NCI-H526 treated with DMSO at 0.1 percent for 48 hours (cell line): ENCODE results near the gene CHCHD6.
"Not testable (repeated sequence)": the region's sequence is repeated elsewhere in the genome, so short reads cannot be mapped to it uniquely, and the experiment has no call there.

ENCODE experiments used
- DNase-seq: peaks from one replicate; lab custom pipeline; 2025; lab: John Stamatoyannopoulos, UW

CHCHD6 gene

GRCh38 chr3:126766653-126767052 lies 62.6 kb downstream of the CHCHD6 start:
- DNase-seq, result no peak

DNA sequence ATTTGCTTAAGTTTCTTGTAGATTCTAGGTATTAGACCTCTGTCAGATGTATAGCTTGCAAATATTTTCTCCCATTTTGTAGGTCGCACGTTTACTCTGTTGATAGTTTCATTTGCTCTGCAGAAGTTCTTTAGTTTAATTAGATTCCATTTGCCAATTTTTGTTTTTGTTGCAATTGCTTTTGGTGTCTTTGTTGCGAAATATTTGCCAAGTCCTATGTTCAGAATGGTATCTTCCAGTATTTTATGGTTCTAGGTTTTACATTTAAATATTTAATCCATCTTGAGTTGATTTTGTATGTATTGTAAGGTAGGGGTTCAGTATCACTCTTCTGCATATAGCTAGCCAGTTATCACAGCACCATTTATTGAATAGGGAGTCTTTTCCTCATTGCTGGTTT lies 64.9 kb downstream of the CHCHD6 start:
- no peak for DNase-seq

- DNase-seq, result no peak
Measured at GRCh38 chr3:126770096-126770495, 66.1 kb downstream of the CHCHD6 start.

GRCh38 chr3:126773167-126773566 lies 69.1 kb downstream of the CHCHD6 start:
- DNase-seq, result no peak

DNA sequence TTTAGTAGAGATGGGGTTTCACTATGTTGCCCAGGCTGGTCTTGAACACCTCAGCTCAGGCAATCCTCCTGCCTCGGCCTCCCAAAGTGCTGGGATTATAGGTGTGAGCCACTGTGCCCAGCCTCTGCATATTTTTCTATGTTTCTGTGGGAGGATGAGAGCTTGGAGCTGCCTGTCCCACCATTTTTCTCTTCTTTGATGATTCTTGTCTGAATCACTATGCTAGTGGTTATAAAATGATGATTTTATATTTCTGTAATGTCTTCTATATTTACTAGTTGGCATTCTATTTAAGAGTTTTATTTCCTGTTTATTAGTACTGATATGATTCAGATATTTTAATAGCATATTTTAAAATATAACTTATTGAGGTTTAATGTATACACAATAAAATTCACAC lies 69.7 kb downstream of the CHCHD6 start:
- DNase-seq, result no peak

GRCh38 chr3:126777366-126777765 lies 73.3 kb downstream of the CHCHD6 start:
- peak; percentile 8 for DNase-seq

DNA sequence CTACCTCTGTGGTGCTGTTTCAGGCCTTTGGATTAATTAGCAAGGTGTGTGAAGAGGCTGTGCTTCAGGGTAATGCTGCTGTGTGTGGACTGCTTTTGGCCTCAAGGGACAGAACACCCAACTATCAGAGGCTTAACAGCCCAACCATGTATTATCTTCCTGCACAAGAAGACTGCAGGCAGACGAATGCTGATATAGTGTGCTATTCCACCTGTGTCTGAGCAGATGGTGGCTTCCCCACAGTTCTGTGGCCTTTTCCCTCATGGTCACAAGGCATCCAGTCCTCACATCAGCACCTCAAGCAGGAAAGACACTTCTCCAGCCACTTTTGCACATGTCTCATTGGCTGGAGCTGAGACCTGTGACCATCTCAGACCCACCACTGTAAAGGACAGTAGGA lies 76.6 kb downstream of the CHCHD6 start:
- no peak for DNase-seq

- no peak for DNase-seq
Measured at GRCh38 chr3:126781406-126781805, 77.4 kb downstream of the CHCHD6 start.

DNA sequence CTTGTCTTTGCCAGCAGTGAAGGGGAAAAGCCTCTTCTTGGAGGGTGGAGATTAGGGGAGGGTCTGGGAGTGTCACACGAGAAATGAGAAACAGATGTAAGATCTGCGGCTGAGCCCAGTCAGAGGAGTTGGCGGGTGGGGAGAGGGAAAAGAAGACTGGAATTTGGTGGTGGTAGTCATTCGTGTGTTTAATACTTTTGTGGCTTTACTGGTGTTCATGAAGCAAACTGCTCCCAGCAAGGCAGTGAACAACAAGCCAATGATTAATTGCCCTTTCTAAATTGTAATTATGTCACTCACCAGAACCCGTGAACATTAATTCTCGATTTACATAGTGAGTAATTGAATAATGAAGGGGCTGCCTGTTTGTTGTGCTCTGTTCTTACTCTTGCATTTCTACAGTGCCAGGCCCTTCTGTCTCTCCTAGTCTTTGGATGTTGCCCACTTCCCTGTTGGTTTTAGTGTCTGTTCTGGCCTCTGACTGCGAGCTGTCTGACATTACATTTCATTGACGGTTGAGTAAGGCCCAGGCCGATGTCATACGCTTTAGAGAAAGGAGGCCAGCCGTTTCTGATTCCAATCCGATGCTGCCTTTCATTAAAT lies 78.0 kb downstream of the CHCHD6 start:
- DNase-seq, result no peak

GRCh38 chr3:126782536-126782935 lies 78.5 kb downstream of the CHCHD6 start:
- DNase-seq, result no peak

DNA sequence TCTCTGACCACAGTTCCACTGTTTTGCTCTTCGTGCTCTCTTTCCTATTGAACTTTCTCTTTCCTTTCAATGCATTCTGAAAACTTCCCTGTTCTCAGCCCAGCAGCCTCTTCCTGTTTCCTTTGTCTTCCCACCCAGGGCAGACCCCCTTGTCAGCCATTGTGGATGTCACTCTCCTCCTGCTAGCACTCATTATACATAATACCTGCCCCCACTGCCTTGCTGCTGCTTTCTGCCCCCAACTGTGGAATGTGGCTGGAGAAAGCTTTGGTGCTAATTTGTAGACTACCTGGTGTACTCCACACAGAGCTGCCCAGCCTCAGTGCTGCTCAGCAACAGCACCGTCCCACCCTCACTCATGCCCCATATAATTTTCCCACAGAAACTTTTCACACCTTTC lies 80.2 kb downstream of the CHCHD6 start:
- DNase-seq, result no peak

- not testable (repeated sequence) for DNase-seq
Measured at GRCh38 chr3:126791320-126791719, 87.3 kb downstream of the CHCHD6 start.

DNA sequence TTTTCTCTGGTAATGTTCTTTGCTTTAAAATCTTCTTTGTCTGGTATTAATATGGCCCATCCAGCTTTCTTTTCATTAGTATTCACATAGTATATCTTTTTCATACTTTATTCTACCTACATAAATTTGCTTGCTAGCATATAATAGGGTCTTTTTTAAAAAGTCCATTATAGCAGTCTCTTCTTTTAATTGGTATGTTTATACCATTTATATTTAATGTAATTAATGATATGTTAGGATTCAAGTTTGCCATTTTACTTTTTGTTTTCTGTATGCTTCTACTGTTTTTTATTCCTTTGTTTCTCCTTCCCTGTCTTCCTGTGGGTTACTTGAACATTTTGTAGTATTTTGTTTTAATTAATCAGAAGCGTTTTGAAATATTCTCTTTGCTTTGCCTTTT lies 89.0 kb downstream of the CHCHD6 start:
- no peak for DNase-seq

GRCh38 chr3:126797563-126797962 lies 93.5 kb downstream of the CHCHD6 start:
- DNase-seq, result no peak

DNA sequence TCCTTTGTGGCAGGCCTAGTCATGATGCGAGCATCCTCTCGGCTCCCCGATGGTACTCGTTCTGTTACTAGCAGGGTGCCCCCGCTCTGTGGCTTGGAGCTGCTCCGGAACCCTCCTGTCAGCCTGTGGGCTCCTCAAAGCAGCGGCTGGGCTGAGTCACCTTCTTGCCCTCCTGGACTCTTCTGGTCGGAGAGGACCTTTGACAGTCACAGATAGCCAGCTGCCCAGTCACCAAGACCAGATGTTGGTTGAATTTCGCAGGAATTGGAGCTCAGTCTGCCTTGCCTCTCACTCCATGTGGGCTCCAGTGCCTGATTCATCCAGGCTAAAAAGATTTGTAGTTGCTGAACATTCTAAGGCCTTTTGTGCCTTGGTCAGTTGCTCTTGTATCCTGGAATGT lies 94.5 kb downstream of the CHCHD6 start:
- no peak for DNase-seq

DNA sequence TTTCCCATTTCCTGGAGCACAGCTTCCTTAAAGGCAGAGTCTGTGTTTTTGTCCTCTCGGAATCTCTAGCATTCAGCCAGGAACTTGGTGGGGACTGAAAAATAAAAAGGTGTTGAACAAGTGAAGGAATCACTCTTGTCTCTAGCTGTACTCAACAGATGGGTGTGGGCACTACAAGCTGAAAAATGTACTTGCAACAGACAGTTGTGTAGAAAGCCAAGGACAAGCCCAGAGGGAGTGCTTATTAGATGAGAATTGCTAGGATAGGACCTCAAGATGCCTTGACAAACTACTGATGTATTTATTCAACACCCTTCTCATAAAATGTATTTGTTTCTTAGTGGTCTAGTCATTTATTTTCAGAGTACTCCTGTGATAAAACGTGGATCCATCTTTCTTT lies 95.1 kb downstream of the CHCHD6 start:
- DNase-seq, result no peak

DNA sequence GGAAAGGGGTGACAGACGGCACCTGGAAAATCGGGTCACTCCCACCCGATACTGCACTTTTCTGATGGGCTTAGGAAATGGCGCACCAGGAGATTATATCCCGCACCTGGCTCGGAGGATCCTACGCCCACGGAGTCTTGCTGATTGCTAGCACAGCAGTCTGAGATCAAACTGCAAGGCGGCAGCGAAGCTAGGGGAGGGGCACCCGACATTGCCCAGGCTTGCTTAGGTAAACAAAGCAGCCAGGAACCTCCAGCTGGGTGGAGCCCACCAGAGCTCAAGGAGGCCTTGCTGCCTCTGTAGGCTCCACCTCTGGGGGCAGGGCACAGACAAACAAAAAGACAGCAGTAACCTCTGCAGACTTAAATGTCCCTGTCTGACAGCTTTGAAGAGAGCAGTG lies 97.3 kb downstream of the CHCHD6 start:
- not testable (repeated sequence) for DNase-seq

- no peak for DNase-seq
Measured at GRCh38 chr3:126807795-126808194, 103.8 kb downstream of the CHCHD6 start.

GRCh38 chr3:126811530-126811929 lies 107.5 kb downstream of the CHCHD6 start:
- no peak for DNase-seq

DNA sequence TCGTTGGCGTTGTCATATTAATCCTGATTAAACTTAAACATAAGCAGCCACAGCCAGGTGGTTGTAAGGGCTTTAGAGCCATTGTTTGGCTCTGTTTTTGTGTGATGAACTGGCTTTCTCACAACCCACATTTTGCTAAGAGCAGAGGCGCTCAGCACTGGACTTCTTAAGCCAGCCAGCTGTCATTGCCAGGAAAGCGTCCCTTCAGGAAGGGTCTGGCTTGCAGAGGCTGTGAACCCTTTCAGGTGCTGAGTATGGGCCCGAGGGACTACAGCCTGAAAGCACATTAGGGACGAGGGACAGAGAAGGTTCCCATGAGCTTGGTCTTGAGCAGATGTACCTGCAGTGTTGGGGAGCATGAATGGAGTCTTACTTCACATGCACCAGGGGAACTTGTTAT lies 112.3 kb downstream of the CHCHD6 start:
- DNase-seq, result no peak

DNA sequence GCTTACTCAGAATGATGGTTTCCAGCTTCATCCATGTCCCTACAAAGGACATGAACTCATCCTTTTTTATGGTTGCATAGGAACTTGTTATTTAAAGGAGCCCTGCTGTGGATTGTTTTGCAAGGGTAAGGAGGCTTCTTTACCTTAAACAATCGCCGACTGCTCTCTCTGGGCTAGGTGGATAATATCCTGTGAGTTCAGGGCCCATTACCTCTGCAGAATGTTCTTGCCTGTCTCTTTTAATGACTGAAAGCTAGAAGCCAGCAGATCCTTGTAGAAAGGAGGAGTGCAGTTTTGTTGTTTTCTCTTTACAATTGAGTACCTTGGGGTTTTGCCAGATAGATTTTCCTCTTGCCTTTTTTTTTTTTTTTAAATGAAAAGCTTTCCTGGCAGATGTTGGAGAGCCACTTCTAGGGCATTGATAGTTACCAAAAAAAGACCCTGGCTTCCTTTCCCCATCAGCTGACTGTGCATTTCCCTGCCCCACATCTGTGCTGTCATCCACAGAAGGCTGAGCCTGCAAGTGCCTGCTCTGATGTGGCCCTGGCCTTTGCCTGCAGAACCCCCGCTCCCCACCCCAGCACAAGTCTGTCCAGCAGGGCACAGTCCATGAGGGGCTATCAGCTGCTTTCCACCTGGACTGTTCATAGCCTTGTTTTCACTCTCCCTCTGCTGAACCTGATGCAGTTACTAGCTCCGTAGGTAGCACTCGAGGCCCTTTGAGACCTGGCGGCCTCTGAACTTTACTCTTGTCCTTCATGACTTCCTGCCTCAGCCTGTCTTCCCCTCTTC lies 113.1 kb downstream of the CHCHD6 start:
- no peak for DNase-seq

DNA sequence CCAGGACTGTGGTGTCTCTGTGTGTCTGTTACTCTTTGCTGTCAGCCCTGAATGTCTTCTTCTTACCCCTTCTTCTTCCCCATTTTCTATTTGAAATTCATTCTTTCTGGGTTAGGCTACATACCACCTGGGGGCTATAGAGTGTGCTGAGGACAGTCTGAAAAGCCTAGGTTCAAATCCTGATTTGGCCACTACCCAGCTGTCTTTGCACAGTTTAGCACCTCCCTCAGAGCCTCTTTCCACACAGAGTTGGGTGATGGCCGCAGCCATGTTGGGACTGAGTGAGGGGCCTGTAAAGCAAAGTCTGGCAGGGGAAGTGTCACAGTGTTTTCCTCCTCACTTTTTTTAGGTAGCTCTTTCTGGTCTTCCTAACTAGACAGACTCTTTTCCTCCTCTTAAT lies 113.7 kb downstream of the CHCHD6 start:
- DNase-seq, result no peak

DNA sequence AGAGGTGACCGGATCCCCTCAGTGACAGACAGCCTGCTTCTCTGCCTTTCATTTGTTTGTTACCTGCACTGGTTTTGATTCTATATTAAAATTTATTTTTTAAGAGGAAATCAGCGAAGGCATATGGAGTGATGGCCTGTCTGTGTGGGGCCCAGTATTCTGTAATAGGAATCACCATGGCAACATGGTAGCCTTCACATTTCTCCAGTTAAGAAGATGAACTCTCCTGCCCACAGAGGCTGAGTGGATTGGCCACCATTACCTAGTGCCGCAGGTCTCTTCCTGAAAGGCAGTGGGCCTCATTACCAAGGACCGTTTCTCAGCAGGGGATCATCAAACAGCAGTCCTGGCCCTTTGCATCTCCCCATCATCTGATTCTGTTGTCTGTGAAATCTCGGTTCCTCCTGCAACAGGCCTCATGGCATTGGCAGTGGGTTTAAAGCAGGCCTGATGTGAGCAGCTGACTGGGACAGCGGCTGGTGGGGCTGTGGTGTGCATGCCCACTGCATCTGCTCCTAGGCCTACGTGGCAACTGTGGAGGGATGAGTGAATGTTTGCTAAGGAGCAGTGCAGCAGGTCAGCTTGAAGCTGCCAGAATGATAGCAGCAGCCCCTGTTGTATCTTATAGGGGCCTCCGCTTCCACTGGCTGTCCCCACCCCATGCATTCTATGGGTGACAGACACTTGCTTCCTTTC lies 114.5 kb downstream of the CHCHD6 start:
- no peak for DNase-seq
